Measurements from ENCODE around the gene MS4A2.

- TF ChIP-seq CTCF (IDR thresholded peaks at IDR 0.05) (no peak), POLR2A (IDR thresholded peaks at IDR 0.05) (no peak)
These were observed 57.2 kb downstream of the MS4A2 start for GRCh38 chr11:60145677-60146076.

Measured in body of pancreas (tissue), 4 donors.